ENCODE measurements around the gene SAP30.

The SAP30 gene

GRCh38 chr4:173346074-173346473, 24.7 kb upstream of the SAP30 start:
- no peak overlapping the region for H3K4me3 ChIP-seq (replicated peaks; ENCODE audit: low read depth, low read length)
- DNase-seq (ENCODE audit: low read depth) = peak; percentile 24
- TF ChIP-seq CTCF (IDR thresholded peaks at IDR 0.05; ENCODE audit: low read length, missing control alignments) = no peak

- no peak for TF ChIP-seq CTCF (IDR thresholded peaks at IDR 0.05; ENCODE audit: low read length, missing control alignments)
- H3K4me3 ChIP-seq (replicated peaks; ENCODE audit: low read depth, low read length) = no peak overlapping the region
- no peak for DNase-seq (ENCODE audit: low read depth)
Measured at GRCh38 chr4:173347467-173347866, 23.3 kb upstream of the SAP30 start.

- no peak for TF ChIP-seq CTCF (IDR thresholded peaks at IDR 0.05; ENCODE audit: low read length, missing control alignments)
- no peak for DNase-seq (ENCODE audit: low read depth)
- H3K4me3 ChIP-seq (replicated peaks; ENCODE audit: low read depth, low read length) = no peak overlapping the region
Measured at GRCh38 chr4:173357939-173358338, 12.8 kb upstream of the SAP30 start.

GRCh38 chr4:173360587-173361221, 10.1 kb upstream of the SAP30 start:
- no peak overlapping the region for H3K4me3 ChIP-seq (replicated peaks; ENCODE audit: low read depth, low read length)
- TF ChIP-seq CTCF (IDR thresholded peaks at IDR 0.05; ENCODE audit: low read length, missing control alignments) = peak; percentile 46
- peak; percentile 45 for DNase-seq (ENCODE audit: low read depth)

GRCh38 chr4:173362666-173363065, 8.1 kb upstream of the SAP30 start:
- no peak for TF ChIP-seq CTCF (IDR thresholded peaks at IDR 0.05; ENCODE audit: low read length, missing control alignments)
- H3K4me3 ChIP-seq (replicated peaks; ENCODE audit: low read depth, low read length) = no peak overlapping the region
- DNase-seq (ENCODE audit: low read depth) = no peak

GRCh38 chr4:173365359-173365996, 5.3 kb upstream of the SAP30 start:
- TF ChIP-seq CTCF (IDR thresholded peaks at IDR 0.05; ENCODE audit: low read length, missing control alignments) = no peak
- no peak overlapping the region for H3K4me3 ChIP-seq (replicated peaks; ENCODE audit: low read depth, low read length)
- no peak for DNase-seq (ENCODE audit: low read depth)

- H3K4me3 ChIP-seq (replicated peaks; ENCODE audit: low read depth, low read length) = peak overlapping the region; percentile 23
- TF ChIP-seq CTCF (IDR thresholded peaks at IDR 0.05; ENCODE audit: low read length, missing control alignments) = no peak
- peak; percentile 59 for DNase-seq (ENCODE audit: low read depth)
Measured at GRCh38 chr4:173367285-173367684, 3.5 kb upstream of the SAP30 start.

Data from fibroblast of pulmonary artery (primary cell).